Endothelial cell of umbilical vein (primary cell): ENCODE data around the gene GIN1. TPM values are rescaled to one million over a fixed set of nuclear protein-coding genes. Genes with fewer than 3 reads are reported as not detected.

ENCODE experiments used
- BruUV-seq: library from RNA; stranded (reverse); fragments of 400-500 nt; replicated peaks from 2 replicates; lab custom pipeline; 2021; lab: Mats Ljungman, UMichigan
- CTCF ChIA-PET: fragments of 300-600, 350-600 bp; sonication (Branson Sonifier 250); formaldehyde crosslinking; loops from one replicate; lab custom pipeline; 2021; ENCODE audit warnings: antibody characterized with exemption, inconsistent platforms; lab: Charles Lee
- POLR2A ChIA-PET: fragments of 300-600, 350-600 bp; sonication (Branson Sonifier 250); formaldehyde crosslinking; loops from one replicate; lab custom pipeline; 2021; ENCODE audit warnings: antibody characterized with exemption, inconsistent platforms; lab: Charles Lee
- DNase-seq: peaks from one replicate; pipeline ENCODE4 v3.0.0-alpha.2; 2011; ENCODE audit warnings: low read depth, low spot score
- FAIRE-seq: peaks from 2 replicates; lab custom pipeline; 2011; peaks lifted over from hg19 to GRCh38; lab: Jason Lieb, UNC
- H2AFZ ChIP-seq: 2 replicates; pipeline ENCODE4 v1.6.0; 2012; ENCODE audit warnings: low read depth, low read length, control low read depth, inconsistent platforms
- H3K27ac ChIP-seq: 2 replicates; pipeline ENCODE4 v1.5.1; 2011; ENCODE audit warnings: low read depth, mild to moderate bottlenecking, control low read depth, low read length, moderate library complexity; ENCODE audit not compliant: insufficient read depth
- H3K27me3 ChIP-seq, 2 experiments: 2 replicates each; pipeline versions ENCODE4 v1.6.0 to v1.6.1; 2011; ENCODE audit warnings: low read length in 2 of 2, mixed read lengths in 1 of 2; ENCODE audit not compliant: control insufficient read depth in 2 of 2, insufficient read depth in 2 of 2
- H3K36me3 ChIP-seq, 2 experiments: 2 replicates in 1 of 2; 3 replicates in 1 of 2; pipeline ENCODE4 v1.5.1; 2011; ENCODE audit warnings: low read length in 2 of 2, mild to moderate bottlenecking in 1 of 2, moderate library complexity in 1 of 2; ENCODE audit not compliant: control insufficient read depth in 2 of 2, insufficient read depth in 2 of 2; ENCODE audit errors: extremely low read depth in 1 of 2
- H3K4me1 ChIP-seq: 3 replicates; pipeline ENCODE4 v1.5.1; 2011; ENCODE audit warnings: mild to moderate bottlenecking, low read length; ENCODE audit not compliant: control insufficient read depth, insufficient read depth; ENCODE audit errors: extremely low read depth
- H3K4me2 ChIP-seq: 2 replicates; pipeline ENCODE4 v1.6.1; 2011; ENCODE audit warnings: low read length, control low read depth, mixed read lengths; ENCODE audit not compliant: insufficient read depth
- H3K4me3 ChIP-seq, 3 experiments: fragments of 200-600 bp in 1 of 3; sonication (generic), shearing (Covaris generic) in 1 of 3; replicated peaks in 1 of 3; 2 replicates each; pipeline ENCODE4 v1.5.1; 2011 to 2016; ENCODE audit warnings: control low read depth in 3 of 3, low read length in 3 of 3, mild to moderate bottlenecking in 2 of 3, inconsistent platforms in 1 of 3, low read depth in 1 of 3, moderate library complexity in 1 of 3; ENCODE audit not compliant: insufficient read depth in 1 of 3
- H3K79me2 ChIP-seq: 2 replicates; pipeline ENCODE4 v1.6.0; 2012; ENCODE audit warnings: low read length, inconsistent platforms; ENCODE audit not compliant: control insufficient read depth, insufficient read depth
- H3K9ac ChIP-seq: replicated peaks from 2 replicates; pipeline ENCODE3; 2011; ENCODE audit warnings: low read length, control low read depth; ENCODE audit not compliant: insufficient read depth; ENCODE audit errors: extremely low read depth
- H3K9me1 ChIP-seq: replicated peaks from 3 replicates; pipeline ENCODE4 v1.6.0; 2011; ENCODE audit warnings: mild to moderate bottlenecking, low read length; ENCODE audit not compliant: control insufficient read depth, insufficient read depth; ENCODE audit errors: extremely low read depth
- H3K9me3 ChIP-seq: replicated peaks from 2 replicates; pipeline ENCODE4 v1.5.1; 2012; ENCODE audit warnings: low read length, inconsistent platforms; ENCODE audit not compliant: control insufficient read depth, insufficient read depth
- H4K20me1 ChIP-seq: replicated peaks from 2 replicates; pipeline ENCODE3; 2011; ENCODE audit warnings: mild to moderate bottlenecking, low read length; ENCODE audit not compliant: control insufficient read depth, insufficient read depth; ENCODE audit errors: extremely low read depth
- EZH2 ChIP-seq: IDR thresholded peaks from 2 replicates; pipeline ENCODE4 v1.6.1; 2012; ENCODE audit warnings: borderline replicate concordance, low read depth, mild to moderate bottlenecking, moderate library complexity, low read length, inconsistent platforms; ENCODE audit not compliant: severe bottlenecking
- FOS ChIP-seq: IDR thresholded peaks from 2 replicates; pipeline ENCODE4 v1.6.1; 2011; ENCODE audit warnings: mild to moderate bottlenecking, low read length, moderate library complexity, borderline replicate concordance; ENCODE audit not compliant: insufficient read depth
- GATA2 ChIP-seq: IDR thresholded peaks from 2 replicates; pipeline ENCODE4 v1.7.0; 2011; ENCODE audit warnings: low read depth, mild to moderate bottlenecking, moderate library complexity, mixed read lengths, low read length; ENCODE audit not compliant: insufficient read length, insufficient read depth
- JUN ChIP-seq: IDR thresholded peaks from 2 replicates; pipeline ENCODE4 v1.6.1; 2011; ENCODE audit warnings: borderline replicate concordance, low read depth; ENCODE audit not compliant: insufficient read length, insufficient read depth
- MYC ChIP-seq: IDR thresholded peaks from one replicate; pipeline ENCODE4 v1.6.1; 2011; ENCODE audit warnings: mild to moderate bottlenecking, low read depth, low read length
- POLR2A ChIP-seq: IDR thresholded peaks from 2 replicates; pipeline ENCODE4 v1.6.1; 2012; ENCODE audit warnings: low read depth, mild to moderate bottlenecking, control low read depth, low read length
- POLR2AphosphoS5 ChIP-seq: IDR thresholded peaks from 2 replicates; pipeline ENCODE4 v1.6.1; 2012; ENCODE audit warnings: low read depth, mild to moderate bottlenecking, control low read depth, low read length, moderate library complexity; ENCODE audit not compliant: insufficient read depth
- dilution Hi-C: fragments of 300-500 bp; cut with MboI; formaldehyde crosslinking; loops from one replicate; pipeline ENCODE4 v1.15.0; 2019; ENCODE audit warnings: low sequenced_read_pairs; ENCODE audit not compliant: extremely low pct_ligation_motif_present
- intact Hi-C: fragments of 100-400 bp; cut with micrococcal nuclease; formaldehyde crosslinking; loops from one replicate; pipeline ENCODE4 v1.10.0; 2022
- polyA plus RNA-seq, 4 experiments: library from polyadenylated mRNA; depleted of rRNA in 3 of 4; stranded (reverse) in 3 of 4; unstranded in 1 of 4; fragments of >200 nt; gene quantifications; 2 replicates each; pipeline versions ENCODE4 v1.2.1 to v1.2.3, GENCODE V29; 2011 to 2012; ENCODE audit warnings: missing spikeins in 1 of 4
- total RNA-seq: library from RNA; stranded (reverse); gene quantifications from 2 replicates; pipeline ENCODE4 v1.2.3, GENCODE V29; 2021
- TF ChIP-seq, protein P1 (sequence below), 2 donors: IDR thresholded peaks; 1 replicate in 1 of 2; 2 replicates in 1 of 2; pipeline ENCODE4 v1.5.1; 2011; ENCODE audit warnings: low read length in 2 of 2, mild to moderate bottlenecking in 2 of 2, moderate library complexity in 2 of 2, control low read depth in 1 of 2, inconsistent platforms in 1 of 2, low read depth in 1 of 2; ENCODE audit not compliant: insufficient read depth in 1 of 2; ENCODE audit errors: extremely low read depth in 1 of 2
- TF ChIP-seq, protein P2 (sequence below): IDR thresholded peaks from 2 replicates; pipeline ENCODE4 v1.6.1; 2011; ENCODE audit not compliant: insufficient read depth, insufficient read length

Gene GIN1
- total and polyA plus RNA-seq, 2 donors (not counting 3 experiments of a cell fraction or from before 2014, with no cell fraction given), result 0.98 to 4.4 TPM

DNA sequence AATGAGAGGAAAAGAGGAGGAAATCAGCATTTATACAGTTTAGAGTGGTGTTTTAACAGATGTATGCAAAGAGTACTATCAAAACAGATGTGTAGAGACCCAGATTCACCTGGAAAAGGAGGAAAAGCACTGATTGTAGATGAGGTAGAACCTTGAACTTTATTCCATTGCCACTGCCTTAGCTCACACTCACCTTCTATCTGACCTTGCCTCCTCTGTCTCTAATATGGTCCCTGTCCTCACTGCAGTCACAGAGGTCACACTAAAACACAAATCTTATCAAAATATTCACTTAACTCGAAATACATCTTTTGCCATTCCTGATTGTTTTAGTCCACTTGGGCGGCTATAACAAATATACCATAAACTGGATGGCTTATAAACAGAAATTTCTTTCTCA, 7.0 kb downstream of the GIN1 start:
- Histone ChIP-seq H3K4me1 (no peaks in the 10 kb centered on the region), H2AFZ (no peak overlapping the region), H3K9ac (no peak overlapping the region), H4K20me1 (no peaks in the 10 kb centered on the region), H3K27me3 (no peaks in the 10 kb centered on the region), H3K36me3 (no peaks in the 10 kb centered on the region), H3K79me2 (peaks cover 2% of the 10 kb centered on the region), H3K4me2 (no peak overlapping the region), H3K4me3 (no peak overlapping the region), H3K27ac (no peak overlapping the region), H3K9me1 (no peaks in the 10 kb centered on the region), H3K9me3 (no peaks in the 10 kb centered on the region)
- DNase-seq (no peak), FAIRE-seq (no peak)
- intact Hi-C loops (no loop called here), dilution Hi-C loops (no loop called here)
- TF ChIP-seq POLR2AphosphoS5, result no peak
- TF ChIP-seq, protein P1, sequence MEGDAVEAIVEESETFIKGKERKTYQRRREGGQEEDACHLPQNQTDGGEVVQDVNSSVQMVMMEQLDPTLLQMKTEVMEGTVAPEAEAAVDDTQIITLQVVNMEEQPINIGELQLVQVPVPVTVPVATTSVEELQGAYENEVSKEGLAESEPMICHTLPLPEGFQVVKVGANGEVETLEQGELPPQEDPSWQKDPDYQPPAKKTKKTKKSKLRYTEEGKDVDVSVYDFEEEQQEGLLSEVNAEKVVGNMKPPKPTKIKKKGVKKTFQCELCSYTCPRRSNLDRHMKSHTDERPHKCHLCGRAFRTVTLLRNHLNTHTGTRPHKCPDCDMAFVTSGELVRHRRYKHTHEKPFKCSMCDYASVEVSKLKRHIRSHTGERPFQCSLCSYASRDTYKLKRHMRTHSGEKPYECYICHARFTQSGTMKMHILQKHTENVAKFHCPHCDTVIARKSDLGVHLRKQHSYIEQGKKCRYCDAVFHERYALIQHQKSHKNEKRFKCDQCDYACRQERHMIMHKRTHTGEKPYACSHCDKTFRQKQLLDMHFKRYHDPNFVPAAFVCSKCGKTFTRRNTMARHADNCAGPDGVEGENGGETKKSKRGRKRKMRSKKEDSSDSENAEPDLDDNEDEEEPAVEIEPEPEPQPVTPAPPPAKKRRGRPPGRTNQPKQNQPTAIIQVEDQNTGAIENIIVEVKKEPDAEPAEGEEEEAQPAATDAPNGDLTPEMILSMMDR (IDR thresholded peaks at IDR 0.05; ENCODE audit: extremely low read depth in 1 of 2, insufficient read depth in 1 of 2, low read depth in 1 of 2, low read length in 2 of 2), result no peak
- ChIA-PET POLR2A (no interaction called here), CTCF (interaction anchor here (1.2 kb wide), 1 partner anchor 432 kb away, joined by 3 read pairs; no protein-coding TSS in a partner anchor)
- BruUV-seq, result no TSS peak

DNA sequence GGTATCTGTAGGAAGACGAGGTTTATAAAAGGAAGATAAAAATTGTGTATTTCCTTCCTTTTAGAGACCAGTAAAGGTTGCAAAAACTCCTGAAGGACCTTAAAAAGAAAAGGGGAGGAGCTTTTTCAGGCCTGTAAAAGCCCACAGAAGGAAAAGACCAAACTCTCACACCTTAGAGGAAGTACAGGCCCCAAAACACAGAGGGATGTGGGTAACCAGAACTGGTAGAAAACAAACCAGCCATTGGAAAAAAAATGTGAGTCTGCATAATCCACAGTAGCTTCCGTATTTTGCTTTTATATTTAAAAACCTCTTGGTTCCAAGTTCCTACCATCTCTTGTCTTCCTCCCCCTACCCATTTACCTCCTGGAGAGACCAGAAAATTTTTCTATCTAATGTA, 8.5 kb downstream of the GIN1 start:
- ChIA-PET CTCF (interaction anchor here (1.0 to 1.1 kb wide), 2 partner anchors 12 to 49 kb away, joined by 3 read pairs; no protein-coding TSS in a partner anchor), POLR2A (no interaction called here)
- Histone ChIP-seq H4K20me1 (no peaks in the 10 kb centered on the region), H2AFZ (no peak overlapping the region), H3K27me3 (no peaks in the 10 kb centered on the region), H3K9me3 (no peaks in the 10 kb centered on the region), H3K4me1 (no peaks in the 10 kb centered on the region), H3K4me3 (no peak overlapping the region), H3K27ac (no peak overlapping the region), H3K79me2 (no peaks in the 10 kb centered on the region), H3K9ac (no peak overlapping the region), H3K4me2 (no peak overlapping the region), H3K9me1 (no peaks in the 10 kb centered on the region), H3K36me3 (no peaks in the 10 kb centered on the region)
- DNase-seq (no peak), FAIRE-seq (no peak)
- no peak for TF ChIP-seq POLR2A
- no peak for TF ChIP-seq MYC
- no peak for TF ChIP-seq GATA2
- TF ChIP-seq, protein P1 (IDR thresholded peaks at IDR 0.05; ENCODE audit: extremely low read depth in 1 of 2, insufficient read depth in 1 of 2, low read depth in 1 of 2, low read length in 2 of 2), result no peak
- TF ChIP-seq, protein P2, sequence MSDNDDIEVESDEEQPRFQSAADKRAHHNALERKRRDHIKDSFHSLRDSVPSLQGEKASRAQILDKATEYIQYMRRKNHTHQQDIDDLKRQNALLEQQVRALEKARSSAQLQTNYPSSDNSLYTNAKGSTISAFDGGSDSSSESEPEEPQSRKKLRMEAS, result no peak
- no peak for TF ChIP-seq FOS
- TF ChIP-seq JUN, result no peak
- no peak for TF ChIP-seq EZH2
- BruUV-seq, result no TSS peak
- intact Hi-C loops (no loop called here), dilution Hi-C loops (no loop called here)
